Measurements from ENCODE around the gene FIGNL1.

FIGNL1 gene

DNA sequence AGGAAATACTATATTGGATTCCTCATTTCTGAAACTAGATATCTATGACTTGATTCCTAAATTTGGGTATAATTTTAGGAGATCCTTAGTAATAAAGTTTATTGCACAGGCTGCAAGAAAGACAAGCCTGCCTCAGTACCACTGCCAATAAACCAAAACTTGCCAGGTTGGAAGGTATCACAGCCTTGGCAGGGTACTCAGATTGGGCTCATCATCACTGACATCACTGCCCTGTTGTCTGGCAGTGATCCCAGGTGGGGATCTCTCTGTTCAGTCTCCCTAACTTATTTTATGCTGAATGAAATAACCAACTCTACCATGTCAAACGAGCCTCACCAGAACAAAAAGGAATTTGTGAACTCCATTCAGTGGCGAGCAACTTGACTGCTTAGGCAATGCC is 18.8 kb downstream of the FIGNL1 start:
- no peak overlapping the region for H3K4me3 ChIP-seq (ENCODE audit: low read depth in 1 of 2, low read length in 2 of 2)

DNA sequence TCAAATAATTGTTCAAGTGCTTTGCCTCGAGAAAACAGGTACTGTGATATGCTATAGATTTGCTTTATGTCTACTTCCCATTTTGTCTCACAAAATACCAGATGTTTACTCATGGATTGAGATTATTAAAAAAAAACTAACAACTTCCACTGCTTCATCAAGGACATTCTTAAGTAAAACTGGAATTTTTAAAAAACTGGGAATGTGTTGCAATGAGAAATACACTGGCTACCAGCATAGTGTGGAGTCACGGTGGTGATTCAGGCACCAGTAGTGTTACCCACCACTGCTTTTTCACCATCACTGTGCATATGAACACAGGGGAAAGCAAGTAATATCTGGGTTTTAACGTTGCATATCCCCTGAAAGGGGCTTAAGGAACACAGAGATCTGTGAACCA is 21.2 kb downstream of the FIGNL1 start:
- no peaks in the 10 kb centered on the region for H3K36me3 ChIP-seq (ENCODE audit: control insufficient read depth in 1 of 2, insufficient read depth in 2 of 2, low read length in 2 of 2)
- peaks cover 12 to 14% of the 10 kb centered on the region in 2 donors for H3K4me1 ChIP-seq (ENCODE audit: control insufficient read depth in 1 of 2, insufficient read depth in 2 of 2, low read length in 2 of 2)
- H3K27me3 ChIP-seq (ENCODE audit: control insufficient read depth in 1 of 2, insufficient read depth in 2 of 2, low read length in 2 of 2): no peaks in the 10 kb centered on the region
- no peaks in the 10 kb centered on the region for H3K9me3 ChIP-seq (ENCODE audit: control insufficient read depth in 1 of 2, low read length in 2 of 2)
- no peak overlapping the region for H3K4me3 ChIP-seq (ENCODE audit: low read depth in 1 of 2, low read length in 2 of 2)
- no peak overlapping the region for H3K9ac ChIP-seq (ENCODE audit: low read depth in 1 of 2, low read length in 2 of 2)
- H3K27ac ChIP-seq (ENCODE audit: low read depth, low read length): no peak overlapping the region

More for the DNA sequence above, 18.8 kb downstream of the FIGNL1 start:
- Histone ChIP-seq H3K36me3 (ENCODE audit: control insufficient read depth in 1 of 2, insufficient read depth in 2 of 2, low read length in 2 of 2) (no peaks in the 10 kb centered on the region), H3K27me3 (ENCODE audit: control insufficient read depth in 1 of 2, insufficient read depth in 2 of 2, low read length in 2 of 2) (no peaks in the 10 kb centered on the region), H3K4me1 (ENCODE audit: control insufficient read depth in 1 of 2, insufficient read depth in 2 of 2, low read length in 2 of 2) (peaks cover 10 to 13% of the 10 kb centered on the region in 2 donors), H3K9me3 (ENCODE audit: control insufficient read depth in 1 of 2, low read length in 2 of 2) (no peaks in the 10 kb centered on the region), H3K27ac (ENCODE audit: low read depth, low read length) (no peak overlapping the region), H3K9ac (ENCODE audit: low read depth in 1 of 2, low read length in 2 of 2) (no peak overlapping the region)

- no peak overlapping the region for H3K27ac ChIP-seq (ENCODE audit: low read depth, low read length)
These were observed 22.6 kb downstream of the FIGNL1 start for GRCh38 chr7:50427518-50427917.

DNA sequence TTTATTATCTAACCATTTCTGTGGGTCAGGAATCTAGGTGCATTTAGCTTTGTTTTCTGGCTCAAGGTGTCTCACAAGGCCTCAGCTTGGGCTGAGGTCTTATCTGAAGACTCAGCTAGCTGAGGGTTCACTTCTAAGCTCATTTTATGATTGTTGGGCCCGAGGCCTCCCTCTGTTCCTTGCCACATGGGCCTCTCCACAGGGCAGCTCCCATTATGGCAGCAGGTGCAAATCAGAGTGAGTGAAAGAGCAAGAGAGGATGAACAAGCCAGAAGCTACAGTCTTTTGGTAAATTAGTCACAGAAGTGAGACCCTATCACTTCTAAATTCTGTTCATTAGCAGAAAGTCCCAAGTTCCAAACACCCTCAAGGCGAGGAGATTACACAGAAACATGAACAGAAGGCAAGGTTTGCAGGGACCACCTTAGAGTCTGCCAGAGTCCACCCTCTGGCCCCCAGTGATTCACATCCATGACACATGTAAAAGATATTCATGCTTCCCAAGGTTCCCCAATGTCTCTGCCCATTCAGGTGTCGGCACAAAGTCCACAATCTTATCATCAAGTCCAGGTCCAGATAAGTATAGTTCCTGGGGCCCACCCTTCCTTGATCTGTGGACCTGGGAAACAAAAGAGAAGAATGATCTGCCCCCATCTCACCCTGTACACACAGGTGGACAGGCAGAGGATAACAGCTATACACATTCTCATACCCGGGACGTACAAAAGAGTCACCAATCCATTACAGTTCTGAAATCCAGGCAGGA is 23.7 kb downstream of the FIGNL1 start:
- Histone ChIP-seq H3K27ac (ENCODE audit: low read depth, low read length) (no peak overlapping the region), H3K4me1 (ENCODE audit: control insufficient read depth in 1 of 2, insufficient read depth in 2 of 2, low read length in 2 of 2) (peaks cover 12 to 14% of the 10 kb centered on the region in 2 donors), H3K36me3 (ENCODE audit: control insufficient read depth in 1 of 2, insufficient read depth in 2 of 2, low read length in 2 of 2) (no peaks in the 10 kb centered on the region), H3K4me3 (ENCODE audit: low read depth in 1 of 2, low read length in 2 of 2) (no peak overlapping the region), H3K9ac (ENCODE audit: low read depth in 1 of 2, low read length in 2 of 2) (no peak overlapping the region), H3K27me3 (ENCODE audit: control insufficient read depth in 1 of 2, insufficient read depth in 2 of 2, low read length in 2 of 2) (no peaks in the 10 kb centered on the region), H3K9me3 (ENCODE audit: control insufficient read depth in 1 of 2, low read length in 2 of 2) (no peaks in the 10 kb centered on the region)

More at GRCh38 chr7:50427518-50427917, 22.6 kb downstream of the FIGNL1 start:
- Histone ChIP-seq H3K4me1 (ENCODE audit: control insufficient read depth in 1 of 2, insufficient read depth in 2 of 2, low read length in 2 of 2) (peaks cover 12 to 14% of the 10 kb centered on the region in 2 donors), H3K36me3 (ENCODE audit: control insufficient read depth in 1 of 2, insufficient read depth in 2 of 2, low read length in 2 of 2) (no peaks in the 10 kb centered on the region), H3K27me3 (ENCODE audit: control insufficient read depth in 1 of 2, insufficient read depth in 2 of 2, low read length in 2 of 2) (no peaks in the 10 kb centered on the region), H3K9me3 (ENCODE audit: control insufficient read depth in 1 of 2, low read length in 2 of 2) (no peaks in the 10 kb centered on the region), H3K9ac (ENCODE audit: low read depth in 1 of 2, low read length in 2 of 2) (no peak overlapping the region), H3K4me3 (ENCODE audit: low read depth in 1 of 2, low read length in 2 of 2) (no peak overlapping the region)

DNA sequence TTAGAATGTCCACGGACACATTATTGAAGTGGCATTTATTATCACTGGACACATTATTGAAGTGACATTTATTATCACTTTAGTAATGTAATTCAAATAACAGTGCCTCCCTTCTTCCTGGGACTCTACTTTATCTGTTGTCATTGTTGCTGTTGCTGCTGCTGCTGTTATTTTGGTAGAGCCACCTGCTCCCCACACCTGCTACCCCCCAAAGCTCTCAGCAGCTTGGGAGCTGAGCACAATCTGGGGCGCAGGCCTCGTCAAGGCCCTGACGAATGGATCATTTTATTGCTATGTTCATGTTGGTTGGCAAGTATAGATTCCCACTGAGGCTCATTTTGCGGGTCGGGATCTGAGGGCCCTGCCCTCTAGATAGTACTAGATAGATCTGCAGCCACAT is 24.8 kb downstream of the FIGNL1 start:
- no peaks in the 10 kb centered on the region for H3K36me3 ChIP-seq (ENCODE audit: control insufficient read depth in 1 of 2, insufficient read depth in 2 of 2, low read length in 2 of 2)
- H3K4me3 ChIP-seq (ENCODE audit: low read depth in 1 of 2, low read length in 2 of 2): no peak overlapping the region
- H3K27ac ChIP-seq (ENCODE audit: low read depth, low read length): no peak overlapping the region
- peaks cover 12 to 14% of the 10 kb centered on the region in 2 donors for H3K4me1 ChIP-seq (ENCODE audit: control insufficient read depth in 1 of 2, insufficient read depth in 2 of 2, low read length in 2 of 2)
- no peaks in the 10 kb centered on the region for H3K9me3 ChIP-seq (ENCODE audit: control insufficient read depth in 1 of 2, low read length in 2 of 2)
- no peak overlapping the region for H3K9ac ChIP-seq (ENCODE audit: low read depth in 1 of 2, low read length in 2 of 2)
- no peaks in the 10 kb centered on the region for H3K27me3 ChIP-seq (ENCODE audit: control insufficient read depth in 1 of 2, insufficient read depth in 2 of 2, low read length in 2 of 2)

- Histone ChIP-seq H3K9me3 (ENCODE audit: control insufficient read depth in 1 of 2, low read length in 2 of 2) (no peaks in the 10 kb centered on the region), H3K36me3 (ENCODE audit: control insufficient read depth in 1 of 2, insufficient read depth in 2 of 2, low read length in 2 of 2) (no peaks in the 10 kb centered on the region), H3K4me3 (ENCODE audit: low read depth in 1 of 2, low read length in 2 of 2) (no peak overlapping the region), H3K9ac (ENCODE audit: low read depth in 1 of 2, low read length in 2 of 2) (no peak overlapping the region), H3K27me3 (ENCODE audit: control insufficient read depth in 1 of 2, insufficient read depth in 2 of 2, low read length in 2 of 2) (no peaks in the 10 kb centered on the region), H3K27ac (ENCODE audit: low read depth, low read length) (no peak overlapping the region), H3K4me1 (ENCODE audit: control insufficient read depth in 1 of 2, insufficient read depth in 2 of 2, low read length in 2 of 2) (peaks cover 12 to 14% of the 10 kb centered on the region in 2 donors)
These were observed 26.3 kb downstream of the FIGNL1 start for GRCh38 chr7:50423860-50424259.

DNA sequence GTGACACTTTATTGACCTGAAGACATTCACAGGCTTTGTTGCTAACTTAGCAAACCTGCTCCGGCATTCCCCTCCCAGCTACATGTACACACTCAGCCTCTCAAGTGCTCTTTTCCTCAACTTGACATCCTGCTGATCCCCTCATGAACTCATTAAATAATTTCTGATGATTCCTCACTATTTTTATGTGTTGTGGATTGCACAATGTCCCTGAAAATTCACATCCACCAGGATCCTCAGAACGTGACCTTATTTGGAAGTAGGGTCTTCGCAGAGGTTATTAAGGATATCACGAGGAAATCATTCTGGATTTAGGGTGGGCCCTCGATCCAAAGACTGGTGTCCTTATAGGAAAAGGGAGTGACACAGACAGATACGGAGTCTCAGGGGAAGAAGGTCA is 27.3 kb downstream of the FIGNL1 start:
- no peaks in the 10 kb centered on the region for H3K9me3 ChIP-seq (ENCODE audit: control insufficient read depth in 1 of 2, low read length in 2 of 2)
- no peak overlapping the region for H3K9ac ChIP-seq (ENCODE audit: low read depth in 1 of 2, low read length in 2 of 2)
- no peak overlapping the region for H3K4me3 ChIP-seq (ENCODE audit: low read depth in 1 of 2, low read length in 2 of 2)
- H3K27me3 ChIP-seq (ENCODE audit: control insufficient read depth in 1 of 2, insufficient read depth in 2 of 2, low read length in 2 of 2): no peaks in the 10 kb centered on the region
- no peaks in the 10 kb centered on the region for H3K36me3 ChIP-seq (ENCODE audit: control insufficient read depth in 1 of 2, insufficient read depth in 2 of 2, low read length in 2 of 2)
- peaks cover 12 to 14% of the 10 kb centered on the region in 2 donors for H3K4me1 ChIP-seq (ENCODE audit: control insufficient read depth in 1 of 2, insufficient read depth in 2 of 2, low read length in 2 of 2)
- no peak overlapping the region for H3K27ac ChIP-seq (ENCODE audit: low read depth, low read length)

DNA sequence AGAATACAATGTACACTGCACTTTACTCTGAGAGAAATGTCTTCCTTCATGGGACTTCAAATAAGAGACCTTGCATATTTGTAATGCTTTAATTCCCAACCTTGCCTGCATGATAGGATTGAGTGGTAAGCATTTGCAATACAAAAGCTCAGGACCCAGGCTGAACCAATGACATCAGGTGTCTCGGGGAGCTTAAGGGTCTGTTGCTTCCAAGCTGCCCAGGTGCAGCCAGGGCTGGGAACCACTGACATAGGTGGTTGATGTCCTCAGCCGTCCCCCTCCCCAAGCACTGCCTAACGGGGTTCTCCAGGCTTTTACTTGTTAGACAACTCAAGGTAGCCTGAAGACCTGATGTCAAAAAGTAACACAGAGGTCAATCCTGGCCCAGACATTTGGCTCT is 29.1 kb downstream of the FIGNL1 start:
- no peak overlapping the region for H3K4me3 ChIP-seq (ENCODE audit: low read depth in 1 of 2, low read length in 2 of 2)
- no peaks in the 10 kb centered on the region for H3K27me3 ChIP-seq (ENCODE audit: control insufficient read depth in 1 of 2, insufficient read depth in 2 of 2, low read length in 2 of 2)
- H3K36me3 ChIP-seq (ENCODE audit: control insufficient read depth in 1 of 2, insufficient read depth in 2 of 2, low read length in 2 of 2): no peaks in the 10 kb centered on the region
- H3K9me3 ChIP-seq (ENCODE audit: control insufficient read depth in 1 of 2, low read length in 2 of 2): no peaks in the 10 kb centered on the region
- H3K4me1 ChIP-seq (ENCODE audit: control insufficient read depth in 1 of 2, insufficient read depth in 2 of 2, low read length in 2 of 2): no peaks in the 10 kb centered on the region
- H3K9ac ChIP-seq (ENCODE audit: low read depth in 1 of 2, low read length in 2 of 2): no peak overlapping the region
- no peak overlapping the region for H3K27ac ChIP-seq (ENCODE audit: low read depth, low read length)

DNA sequence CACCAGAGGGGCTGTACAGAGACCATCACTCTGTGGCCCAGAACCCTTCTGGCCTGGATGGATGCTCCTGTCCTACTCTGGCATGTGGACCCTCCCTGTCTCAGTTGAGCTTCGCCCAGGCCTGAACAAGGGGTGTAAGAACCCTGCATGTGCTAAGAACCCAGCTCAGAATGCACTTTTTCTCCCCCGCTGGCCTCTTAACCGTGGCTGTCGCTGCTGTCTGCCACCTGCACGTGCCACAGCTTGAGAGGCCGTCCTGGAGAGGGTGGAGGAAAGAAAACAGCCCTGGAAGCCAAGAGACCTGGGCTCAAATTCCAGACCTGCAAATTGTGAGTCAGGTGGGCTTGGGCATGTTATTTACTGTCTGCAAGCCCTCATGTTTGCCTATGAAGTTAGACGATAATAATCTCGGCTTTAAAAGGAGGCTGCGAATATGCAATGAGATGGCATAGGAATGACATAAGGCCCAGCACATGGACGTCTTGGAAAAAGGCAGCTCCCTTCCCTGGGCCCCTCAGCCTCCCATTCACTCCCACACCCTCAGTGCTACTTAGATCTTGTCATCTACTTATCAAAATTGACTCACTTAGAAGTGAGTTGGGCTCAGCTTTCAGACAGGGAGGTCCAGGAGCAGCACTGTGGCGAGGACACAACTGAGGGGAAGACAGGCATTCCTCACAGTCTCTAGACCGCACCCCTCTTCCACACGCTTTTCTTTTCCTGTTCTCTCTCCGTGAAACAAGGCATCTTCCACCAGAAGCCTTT is 31.4 kb downstream of the FIGNL1 start:
- Histone ChIP-seq H3K27ac (ENCODE audit: low read depth, low read length) (no peak overlapping the region), H3K9me3 (ENCODE audit: control insufficient read depth in 1 of 2, low read length in 2 of 2) (no peaks in the 10 kb centered on the region), H3K4me1 (ENCODE audit: control insufficient read depth in 1 of 2, insufficient read depth in 2 of 2, low read length in 2 of 2) (no peaks in the 10 kb centered on the region), H3K4me3 (ENCODE audit: low read depth in 1 of 2, low read length in 2 of 2) (no peak overlapping the region), H3K27me3 (ENCODE audit: control insufficient read depth in 1 of 2, insufficient read depth in 2 of 2, low read length in 2 of 2) (no peaks in the 10 kb centered on the region), H3K36me3 (ENCODE audit: control insufficient read depth in 1 of 2, insufficient read depth in 2 of 2, low read length in 2 of 2) (no peaks in the 10 kb centered on the region), H3K9ac (ENCODE audit: low read depth in 1 of 2, low read length in 2 of 2) (no peak overlapping the region)

- no peaks in the 10 kb centered on the region for H3K9me3 ChIP-seq (ENCODE audit: control insufficient read depth in 1 of 2, low read length in 2 of 2)
- no peak overlapping the region for H3K9ac ChIP-seq (ENCODE audit: low read depth in 1 of 2, low read length in 2 of 2)
- no peak overlapping the region for H3K27ac ChIP-seq (ENCODE audit: low read depth, low read length)
- H3K27me3 ChIP-seq (ENCODE audit: control insufficient read depth in 1 of 2, insufficient read depth in 2 of 2, low read length in 2 of 2): no peaks in the 10 kb centered on the region
- no peaks in the 10 kb centered on the region for H3K36me3 ChIP-seq (ENCODE audit: control insufficient read depth in 1 of 2, insufficient read depth in 2 of 2, low read length in 2 of 2)
- no peaks in the 10 kb centered on the region for H3K4me1 ChIP-seq (ENCODE audit: control insufficient read depth in 1 of 2, insufficient read depth in 2 of 2, low read length in 2 of 2)
- no peak overlapping the region for H3K4me3 ChIP-seq (ENCODE audit: low read depth in 1 of 2, low read length in 2 of 2)
These were observed 32.0 kb downstream of the FIGNL1 start for GRCh38 chr7:50418086-50418515.

All from duodenal mucosa (tissue), 2 donors.